ENCODE data around the gene PSMD13. TPM values are rescaled to one million over a fixed set of nuclear protein-coding genes. Genes with fewer than 3 reads are reported as not detected.
"Not testable (repeated sequence)": the region's sequence is repeated elsewhere in the genome, so short reads cannot be mapped to it uniquely, and the experiment has no call there.

Gene PSMD13
- total RNA-seq, 1 donor from 2014 or later: 104 TPM

DNA sequence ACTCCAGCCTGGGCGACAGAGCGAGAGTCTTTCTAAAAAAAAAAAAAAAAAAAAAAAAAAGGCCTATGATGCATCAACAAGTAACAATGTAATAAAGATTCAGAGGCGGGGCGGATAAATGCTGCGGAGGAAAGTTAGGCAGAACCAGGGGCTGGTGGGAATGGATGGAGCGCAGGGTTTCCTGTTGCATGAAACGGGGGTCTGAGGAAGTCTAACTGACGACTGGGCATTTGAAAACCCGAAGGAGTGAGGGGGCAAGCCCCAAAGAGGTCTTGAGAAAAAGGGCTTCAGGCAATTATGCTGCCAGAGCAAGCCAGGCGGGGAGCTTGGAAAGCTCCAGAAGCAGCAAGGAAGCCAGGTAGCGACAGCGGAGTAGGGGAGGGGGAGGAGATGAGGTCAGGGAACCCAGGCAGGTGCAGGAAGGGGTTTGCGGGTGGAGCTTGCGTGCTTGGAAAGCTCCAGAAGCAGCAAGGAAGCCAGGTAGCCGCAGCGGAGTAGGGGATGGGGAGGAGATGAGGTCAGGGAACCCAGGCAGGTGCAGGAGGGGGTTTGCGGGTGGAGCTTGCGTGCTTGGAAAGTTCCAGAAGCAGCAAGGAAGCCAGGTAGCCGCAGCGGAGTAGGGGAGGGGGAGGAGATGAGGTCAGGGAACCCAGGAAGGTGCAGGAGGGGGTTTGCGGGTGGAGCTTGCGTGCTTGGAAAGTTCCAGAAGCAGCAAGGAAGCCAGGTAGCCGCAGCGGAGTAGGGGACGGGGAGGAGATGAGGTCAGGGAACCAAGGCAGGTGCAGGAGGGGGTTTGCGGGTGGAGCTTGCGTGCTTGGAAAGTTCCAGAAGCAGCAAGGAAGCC is 50.4 kb downstream of the PSMD13 start:
- peaks cover 0 to 19% (median 13%) of the 10 kb centered on the region in 3 donors for H3K4me1 ChIP-seq (ENCODE audit: control insufficient read depth in 3 of 3, insufficient read depth in 3 of 3, low read length in 3 of 3)
- not testable (repeated sequence) for H3K9ac ChIP-seq (ENCODE audit: low read depth in 1 of 3, low read length in 3 of 3); H3K4me3 ChIP-seq (ENCODE audit: low read length in 3 of 3); H3K27ac ChIP-seq (ENCODE audit: low read depth, low read length); H3K9me3 ChIP-seq (ENCODE audit: control insufficient read depth in 3 of 3, low read length in 3 of 3); H3K36me3 ChIP-seq (ENCODE audit: control insufficient read depth in 3 of 3, insufficient read depth in 3 of 3, low read length in 3 of 3)
- peaks cover 46 to 51% (median 50%) of the 10 kb centered on the region in 3 donors for H3K27me3 ChIP-seq (ENCODE audit: control insufficient read depth in 3 of 3, insufficient read depth in 3 of 3, low read length in 3 of 3)

DNA sequence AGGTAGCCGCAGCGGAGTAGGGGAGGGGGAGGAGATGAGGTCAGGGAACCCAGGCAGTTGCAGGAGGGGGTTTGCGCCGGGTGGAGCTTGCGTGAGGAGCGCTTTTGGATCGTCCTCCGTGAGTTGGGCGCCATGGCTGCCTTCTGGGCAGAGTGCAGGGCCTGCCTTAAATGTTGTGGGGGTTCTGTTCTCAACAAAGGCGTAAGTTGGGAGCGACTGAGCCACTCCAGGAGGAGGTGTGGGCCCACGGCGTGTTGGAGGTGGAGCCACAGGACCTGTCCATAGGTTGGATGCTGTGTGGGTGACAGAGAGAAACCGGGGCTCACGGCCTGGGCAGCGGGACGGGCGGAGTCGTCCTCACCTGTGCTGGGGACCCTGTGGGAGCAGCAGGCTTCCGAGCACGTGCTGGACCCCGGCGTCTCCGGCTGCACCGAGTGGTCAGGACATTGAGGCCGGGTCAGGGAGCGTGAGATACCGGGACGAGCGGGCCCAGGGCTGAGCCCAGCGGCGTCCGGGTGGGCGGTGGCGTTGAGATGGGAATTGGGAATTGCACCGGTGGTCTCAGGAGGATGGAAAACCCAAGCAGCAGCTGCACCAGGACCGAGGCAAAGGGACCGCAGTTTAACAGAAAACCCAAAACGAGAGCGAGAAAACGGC is 51.2 kb downstream of the PSMD13 start:
- Histone ChIP-seq H3K27ac (ENCODE audit: low read depth, low read length) (no peak overlapping the region), H3K9me3 (ENCODE audit: control insufficient read depth in 3 of 3, low read length in 3 of 3) (no peaks in the 10 kb centered on the region), H3K36me3 (ENCODE audit: control insufficient read depth in 3 of 3, insufficient read depth in 3 of 3, low read length in 3 of 3) (no peaks in the 10 kb centered on the region), H3K9ac (ENCODE audit: low read depth in 1 of 3, low read length in 3 of 3) (peak overlapping the region; percentile 19 to 64 (median 33)), H3K27me3 (ENCODE audit: control insufficient read depth in 3 of 3, insufficient read depth in 3 of 3, low read length in 3 of 3) (peaks cover 39 to 44% (median 43%) of the 10 kb centered on the region in 3 donors), H3K4me1 (ENCODE audit: control insufficient read depth in 3 of 3, insufficient read depth in 3 of 3, low read length in 3 of 3) (peaks cover 0 to 19% (median 13%) of the 10 kb centered on the region in 3 donors), H3K4me3 (ENCODE audit: low read length in 3 of 3) (peak overlapping the region; percentile 52 to 61 (median 60))

DNA sequence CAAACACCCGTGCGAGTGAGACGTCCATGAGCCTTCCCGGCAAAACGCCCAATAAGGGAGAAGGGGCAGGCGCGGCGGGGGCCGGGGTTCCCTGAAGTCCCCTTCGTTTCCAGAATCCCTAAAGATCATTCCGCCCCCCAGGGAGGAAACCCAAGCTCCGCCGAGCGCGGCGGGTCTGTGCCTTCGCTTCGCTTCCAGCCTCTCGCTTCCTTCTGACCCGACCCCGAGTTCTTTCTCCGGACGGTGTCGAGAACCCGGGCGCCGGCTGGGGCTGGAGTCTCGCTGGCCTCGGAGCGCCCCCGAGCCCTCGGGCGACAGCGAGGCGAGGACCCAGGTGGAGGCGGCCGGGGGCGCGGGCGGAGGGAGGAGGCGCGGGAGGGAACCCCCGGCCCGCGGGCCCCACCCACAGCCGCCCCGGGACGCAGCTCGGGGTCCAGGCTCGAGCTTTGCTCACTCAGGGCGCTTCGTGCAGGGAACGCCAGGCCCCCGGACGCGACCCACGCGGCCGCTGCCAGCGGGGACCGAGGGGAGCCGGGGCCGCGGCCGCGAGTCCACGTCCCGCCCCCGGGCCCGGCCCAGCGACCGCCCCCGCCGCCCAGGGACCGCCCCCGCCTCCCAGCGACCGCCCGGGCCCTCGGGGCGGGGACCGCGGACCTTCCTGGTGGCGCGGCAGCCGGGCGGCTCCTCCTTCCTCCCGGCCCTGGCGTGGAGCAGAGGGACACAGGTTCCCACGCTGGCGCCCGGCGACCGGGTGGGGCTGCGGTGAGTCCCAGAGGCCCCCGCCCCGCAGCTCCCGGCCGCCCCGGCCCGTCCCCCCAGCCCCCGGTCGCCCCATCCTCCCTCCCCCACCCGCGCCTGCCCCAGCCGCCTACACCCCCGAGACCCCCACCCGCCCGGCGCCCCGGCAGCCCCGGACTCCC is 52.0 kb downstream of the PSMD13 start, which contains the start of gene PGGHG:
TSS of gene PGGHG (plus strand) at position 649 of the 920 bp plus-strand sequence. CDS start 691 bp downstream, outside the sequence.
- H3K4me1 ChIP-seq (ENCODE audit: control insufficient read depth in 3 of 3, insufficient read depth in 3 of 3, low read length in 3 of 3): peaks cover 0 to 19% (median 13%) of the 10 kb centered on the region in 3 donors
- H3K9me3 ChIP-seq (ENCODE audit: control insufficient read depth in 3 of 3, low read length in 3 of 3): no peaks in the 10 kb centered on the region
- H3K4me3 ChIP-seq (ENCODE audit: low read length in 3 of 3): peak within 1 kb of the TSS; percentile 52 to 61 (median 60)
- no peak within 1 kb of the TSS for H3K27ac ChIP-seq (ENCODE audit: low read depth, low read length)
- H3K27me3 ChIP-seq (ENCODE audit: control insufficient read depth in 3 of 3, insufficient read depth in 3 of 3, low read length in 3 of 3): peaks cover 36 to 39% (median 39%) of the 10 kb centered on the region in 3 donors
- H3K36me3 ChIP-seq (ENCODE audit: control insufficient read depth in 3 of 3, insufficient read depth in 3 of 3, low read length in 3 of 3): no peaks in the 10 kb centered on the region
- H3K9ac ChIP-seq (ENCODE audit: low read depth in 1 of 3, low read length in 3 of 3): peak within 1 kb of the TSS; percentile 33 to 64 (median 38)

DNA sequence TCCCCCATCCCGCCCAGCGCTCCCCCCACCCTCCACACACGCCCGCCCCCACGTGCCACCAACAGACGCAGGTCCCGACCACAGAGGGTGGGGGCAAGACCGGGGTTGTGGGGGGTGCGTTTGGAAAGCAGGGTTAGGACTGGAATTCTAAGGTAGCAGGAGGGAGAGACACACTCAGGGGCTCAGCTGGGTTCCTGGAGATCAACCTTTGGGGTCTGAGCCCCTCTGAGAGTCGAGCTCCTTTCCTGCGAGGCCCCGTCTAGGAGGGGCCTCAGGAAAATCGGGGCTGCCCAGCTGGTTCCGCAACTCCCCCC is 52.6 kb downstream of the PSMD13 start:
- peaks cover 32 to 36% (median 32%) of the 10 kb centered on the region in 3 donors for H3K27me3 ChIP-seq (ENCODE audit: control insufficient read depth in 3 of 3, insufficient read depth in 3 of 3, low read length in 3 of 3)
- no peaks in the 10 kb centered on the region for H3K9me3 ChIP-seq (ENCODE audit: control insufficient read depth in 3 of 3, low read length in 3 of 3)
- H3K4me3 ChIP-seq (ENCODE audit: low read length in 3 of 3): peak overlapping the region in 2 of 3 donors; percentile 5 to 41
- H3K36me3 ChIP-seq (ENCODE audit: control insufficient read depth in 3 of 3, insufficient read depth in 3 of 3, low read length in 3 of 3): no peaks in the 10 kb centered on the region
- H3K4me1 ChIP-seq (ENCODE audit: control insufficient read depth in 3 of 3, insufficient read depth in 3 of 3, low read length in 3 of 3): peaks cover 0 to 19% (median 13%) of the 10 kb centered on the region in 3 donors
- no peak overlapping the region for H3K27ac ChIP-seq (ENCODE audit: low read depth, low read length)
- H3K9ac ChIP-seq (ENCODE audit: low read depth in 1 of 3, low read length in 3 of 3): peak overlapping the region in 1 of 3 donors; percentile 38

DNA sequence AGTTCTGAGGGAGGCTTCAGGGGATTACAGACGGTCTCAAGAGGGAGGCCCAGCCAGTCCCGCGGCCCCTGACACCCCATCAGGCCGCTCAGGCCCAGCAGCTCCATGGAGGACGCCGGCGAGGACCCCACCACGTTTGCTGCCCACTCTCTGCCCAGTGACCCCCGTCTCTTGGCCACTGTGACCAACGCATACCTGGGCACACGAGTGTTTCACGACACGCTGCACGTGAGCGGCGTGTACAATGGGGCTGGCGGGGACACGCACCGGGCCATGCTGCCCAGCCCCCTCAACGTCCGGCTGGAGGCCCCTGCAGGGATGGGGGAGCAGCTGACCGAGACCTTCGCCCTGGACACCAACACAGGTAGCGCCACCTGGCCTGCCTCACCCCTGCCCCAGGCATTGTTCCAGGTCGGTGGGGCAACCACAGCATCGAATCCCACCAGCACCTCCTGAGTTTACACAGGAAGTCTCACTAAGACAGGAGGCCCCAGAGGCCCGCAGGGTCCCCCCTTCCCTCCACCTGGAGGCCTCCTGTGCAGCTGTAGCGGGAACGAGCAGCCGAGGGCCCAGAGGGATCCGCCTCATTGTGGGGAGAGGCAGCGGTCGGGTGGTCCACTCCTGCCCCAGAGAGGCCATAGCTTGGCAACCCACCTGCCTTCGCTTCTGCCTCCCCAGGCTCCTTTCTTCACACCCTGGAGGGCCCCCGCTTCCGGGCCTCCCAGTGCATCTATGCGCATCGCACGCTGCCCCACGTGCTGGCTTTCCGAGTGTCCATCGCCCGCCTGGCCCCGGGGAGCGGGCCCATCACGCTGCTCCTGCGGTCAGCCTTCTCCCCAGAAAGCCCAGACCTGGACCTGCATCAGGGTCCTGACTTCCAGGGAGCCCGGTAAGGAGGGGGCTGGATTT is 53.2 kb downstream of the PSMD13 start:
- Histone ChIP-seq H3K27ac (ENCODE audit: low read depth, low read length) (no peak overlapping the region), H3K4me1 (ENCODE audit: control insufficient read depth in 3 of 3, insufficient read depth in 3 of 3, low read length in 3 of 3) (peaks cover 0 to 19% (median 13%) of the 10 kb centered on the region in 3 donors), H3K27me3 (ENCODE audit: control insufficient read depth in 3 of 3, insufficient read depth in 3 of 3, low read length in 3 of 3) (peaks cover 28 to 35% (median 30%) of the 10 kb centered on the region in 3 donors), H3K9me3 (ENCODE audit: control insufficient read depth in 3 of 3, low read length in 3 of 3) (no peaks in the 10 kb centered on the region), H3K9ac (ENCODE audit: low read depth in 1 of 3, low read length in 3 of 3) (peak overlapping the region in 1 of 3 donors; percentile 38), H3K4me3 (ENCODE audit: low read length in 3 of 3) (peak overlapping the region in 1 of 3 donors; percentile 41), H3K36me3 (ENCODE audit: control insufficient read depth in 3 of 3, insufficient read depth in 3 of 3, low read length in 3 of 3) (peaks cover 0 to 2% (median 0%) of the 10 kb centered on the region in 3 donors)

DNA sequence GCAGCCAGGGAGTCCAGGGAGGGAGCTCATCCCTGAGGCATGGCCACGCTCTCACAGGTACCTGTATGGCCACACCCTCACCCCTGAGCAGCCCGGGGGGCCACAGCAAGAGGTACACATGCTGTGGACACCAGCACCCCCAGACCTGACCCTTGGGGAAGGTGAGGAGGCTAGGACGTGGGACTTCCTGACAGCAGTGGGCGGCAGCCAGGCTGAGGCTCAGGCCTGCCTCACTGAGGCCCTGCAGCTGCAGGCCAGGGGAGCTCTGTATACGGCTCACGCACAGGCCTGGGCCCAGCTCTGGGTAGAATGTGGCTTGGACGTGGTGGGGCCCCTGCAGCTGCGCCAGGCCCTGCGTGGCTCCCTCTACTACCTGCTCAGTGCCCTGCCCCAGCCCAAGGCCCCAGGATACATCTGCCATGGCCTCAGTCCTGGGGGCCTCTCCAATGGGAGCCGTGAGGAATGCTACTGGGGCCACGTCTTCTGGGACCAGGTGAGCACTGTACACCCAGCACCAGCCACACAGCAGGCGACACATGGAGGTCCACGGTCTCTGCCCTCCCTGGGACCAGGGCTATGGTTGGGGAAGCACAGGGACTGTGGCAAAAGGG is 54.0 kb downstream of the PSMD13 start:
- no peak overlapping the region for H3K4me3 ChIP-seq (ENCODE audit: low read length in 3 of 3)
- peaks cover 0 to 19% (median 13%) of the 10 kb centered on the region in 3 donors for H3K4me1 ChIP-seq (ENCODE audit: control insufficient read depth in 3 of 3, insufficient read depth in 3 of 3, low read length in 3 of 3)
- H3K9me3 ChIP-seq (ENCODE audit: control insufficient read depth in 3 of 3, low read length in 3 of 3): no peaks in the 10 kb centered on the region
- peaks cover 0 to 2% (median 0%) of the 10 kb centered on the region in 3 donors for H3K36me3 ChIP-seq (ENCODE audit: control insufficient read depth in 3 of 3, insufficient read depth in 3 of 3, low read length in 3 of 3)
- H3K27me3 ChIP-seq (ENCODE audit: control insufficient read depth in 3 of 3, insufficient read depth in 3 of 3, low read length in 3 of 3): peaks cover 24 to 28% (median 24%) of the 10 kb centered on the region in 3 donors
- no peak overlapping the region for H3K9ac ChIP-seq (ENCODE audit: low read depth in 1 of 3, low read length in 3 of 3)
- H3K27ac ChIP-seq (ENCODE audit: low read depth, low read length): no peak overlapping the region

DNA sequence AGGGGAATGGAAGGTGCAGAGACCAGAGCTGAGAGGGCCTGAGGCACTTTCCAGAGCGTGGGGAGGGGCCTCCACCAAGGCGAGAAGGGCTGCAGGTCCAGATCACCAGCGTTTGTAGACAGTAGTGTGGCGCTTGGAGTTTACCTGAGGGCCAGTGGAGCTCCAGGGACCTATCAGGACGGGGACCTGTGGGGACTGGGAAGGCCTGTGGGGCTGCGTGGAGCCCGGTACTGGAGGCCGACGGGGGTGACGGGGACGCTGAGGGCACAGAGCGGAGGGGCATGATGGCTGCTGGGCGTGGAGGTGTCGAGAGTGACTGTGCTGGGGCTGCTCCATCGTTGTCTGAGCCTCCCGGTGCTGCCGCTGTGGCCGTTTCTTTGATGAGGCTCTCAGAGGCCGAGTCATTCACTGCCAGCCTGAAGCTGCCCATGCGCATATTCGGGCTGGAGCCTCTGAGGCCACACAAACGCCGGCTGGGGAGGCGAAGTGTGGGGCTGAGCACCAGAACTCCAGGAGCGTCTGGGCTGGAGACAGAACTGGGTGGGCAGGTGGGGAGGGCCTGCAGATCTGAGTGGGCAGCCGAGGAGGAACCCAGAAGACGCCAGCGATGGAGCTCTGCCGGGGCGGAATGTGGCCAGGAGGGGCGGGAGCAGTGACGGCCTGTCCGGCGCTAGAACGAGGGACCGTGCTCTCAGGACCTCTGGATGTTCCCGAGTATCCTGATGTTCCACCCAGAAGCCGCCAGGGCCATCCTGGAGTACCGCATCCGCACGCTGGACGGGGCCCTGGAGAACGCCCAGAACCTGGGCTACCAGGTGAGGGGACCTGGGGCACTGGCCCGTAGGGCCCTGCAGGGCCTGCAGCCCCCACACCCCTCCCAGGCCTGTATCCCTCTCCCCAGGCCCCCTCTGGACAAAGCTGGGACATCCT is 54.8 kb downstream of the PSMD13 start:
- peaks cover 23 to 32% (median 25%) of the 10 kb centered on the region in 3 donors for H3K27me3 ChIP-seq (ENCODE audit: control insufficient read depth in 3 of 3, insufficient read depth in 3 of 3, low read length in 3 of 3)
- peaks cover 0 to 20% (median 13%) of the 10 kb centered on the region in 3 donors for H3K4me1 ChIP-seq (ENCODE audit: control insufficient read depth in 3 of 3, insufficient read depth in 3 of 3, low read length in 3 of 3)

More for the DNA sequence above, 54.8 kb downstream of the PSMD13 start:
- Histone ChIP-seq H3K27ac (ENCODE audit: low read depth, low read length) (no peak overlapping the region), H3K36me3 (ENCODE audit: control insufficient read depth in 3 of 3, insufficient read depth in 3 of 3, low read length in 3 of 3) (peaks cover 0 to 2% (median 0%) of the 10 kb centered on the region in 3 donors), H3K4me3 (ENCODE audit: low read length in 3 of 3) (no peak overlapping the region), H3K9me3 (ENCODE audit: control insufficient read depth in 3 of 3, low read length in 3 of 3) (no peaks in the 10 kb centered on the region), H3K9ac (ENCODE audit: low read depth in 1 of 3, low read length in 3 of 3) (no peak overlapping the region)

Data from skeletal muscle tissue (tissue), 4 donors.